Breast epithelium (tissue), 4 donors: ENCODE data around the gene HDAC10. TPM values are rescaled to one million over a fixed set of nuclear protein-coding genes. Genes with fewer than 3 reads are reported as not detected.

Source experiments
- DNase-seq, 2 donors: peaks; one replicate each; pipeline ENCODE4 v3.0.0-alpha.2; 2019; ENCODE audit warnings: low spot score in 2 of 2
- H3K27ac ChIP-seq, 2 donors: fragments of 200-600 bp; sonication (generic) in 1 of 2; one replicate each; pipeline ENCODE4 v1.5.1; 2016 to 2019; ENCODE audit warnings: mild to moderate bottlenecking in 1 of 2
- H3K27me3 ChIP-seq, 2 donors: fragments of 200-600 bp; sonication (generic) in 1 of 2; one replicate each; pipeline versions ENCODE4 v1.5.1 to v1.6.0; 2017 to 2019; ENCODE audit warnings: control low read depth in 1 of 2, mild to moderate bottlenecking in 1 of 2
- H3K36me3 ChIP-seq: fragments of 200-600 bp; one replicate; pipeline ENCODE4 v1.5.1; 2019
- H3K4me1 ChIP-seq, 2 donors: fragments of 200-600 bp; sonication (generic); one replicate each; pipeline ENCODE4 v1.5.1; 2016 to 2019; ENCODE audit warnings: control low read depth in 1 of 2
- H3K4me3 ChIP-seq, 3 donors: fragments of 200-600 bp; sonication (generic); 1 replicate in 2 of 3; 2 replicates in 1 of 3; pipeline ENCODE4 v1.5.1; 2016 to 2019; ENCODE audit warnings: mild to moderate bottlenecking in 3 of 3, moderate library complexity in 2 of 3
- H3K9me3 ChIP-seq, 2 donors: fragments of 200-600 bp; sonication (generic) in 1 of 2; one replicate each; pipeline ENCODE4 v1.5.1; 2016 to 2019; ENCODE audit warnings: control low read depth in 1 of 2
- POLR2A ChIP-seq: fragments of 450-650 bp; IDR thresholded peaks from one replicate; pipeline ENCODE4 v1.6.1; 2016; ENCODE audit warnings: antibody characterized with exemption, mild to moderate bottlenecking, moderate library complexity
- POLR2AphosphoS5 ChIP-seq, 3 donors: sonication (generic); formaldehyde crosslinking; IDR thresholded peaks; one replicate each; pipeline ENCODE4 v1.6.1; 2017; ENCODE audit warnings: antibody characterized with exemption in 3 of 3
- intact Hi-C: fragments of 100-400 bp; cut with DNase I; formaldehyde crosslinking; loops from one replicate; pipeline ENCODE4 v1.15.1; 2023; ENCODE audit warnings: low total_unique reads
- total RNA-seq, 3 donors: library from RNA; depleted of rRNA; stranded (reverse); fragments of >200 nt; gene quantifications; one replicate each; pipeline ENCODE4 v1.1.0, GENCODE V29; 2016
- TF ChIP-seq, protein P1 (sequence below), 3 donors: fragments of 450-650 bp; IDR thresholded peaks; one replicate each; pipeline ENCODE4 v1.5.1; 2016 to 2017; ENCODE audit warnings: antibody characterized with exemption in 3 of 3, mild to moderate bottlenecking in 3 of 3, moderate library complexity in 3 of 3

Gene HDAC10
- total RNA-seq, 3 donors from 2014 or later = 22.9 to 35.7 (median 29.4) TPM

GRCh38 chr22:50255099-50255498, 4.0 kb upstream of the HDAC10 start:
- intact Hi-C loops = loop anchor here (10.0 kb wide), 1 partner anchor 250 kb away; the partner anchor contains the start of genes LMF2 and NCAPH2
- no peak for TF ChIP-seq POLR2AphosphoS5 (IDR thresholded peaks at IDR 0.05)
- TF ChIP-seq, protein P1, sequence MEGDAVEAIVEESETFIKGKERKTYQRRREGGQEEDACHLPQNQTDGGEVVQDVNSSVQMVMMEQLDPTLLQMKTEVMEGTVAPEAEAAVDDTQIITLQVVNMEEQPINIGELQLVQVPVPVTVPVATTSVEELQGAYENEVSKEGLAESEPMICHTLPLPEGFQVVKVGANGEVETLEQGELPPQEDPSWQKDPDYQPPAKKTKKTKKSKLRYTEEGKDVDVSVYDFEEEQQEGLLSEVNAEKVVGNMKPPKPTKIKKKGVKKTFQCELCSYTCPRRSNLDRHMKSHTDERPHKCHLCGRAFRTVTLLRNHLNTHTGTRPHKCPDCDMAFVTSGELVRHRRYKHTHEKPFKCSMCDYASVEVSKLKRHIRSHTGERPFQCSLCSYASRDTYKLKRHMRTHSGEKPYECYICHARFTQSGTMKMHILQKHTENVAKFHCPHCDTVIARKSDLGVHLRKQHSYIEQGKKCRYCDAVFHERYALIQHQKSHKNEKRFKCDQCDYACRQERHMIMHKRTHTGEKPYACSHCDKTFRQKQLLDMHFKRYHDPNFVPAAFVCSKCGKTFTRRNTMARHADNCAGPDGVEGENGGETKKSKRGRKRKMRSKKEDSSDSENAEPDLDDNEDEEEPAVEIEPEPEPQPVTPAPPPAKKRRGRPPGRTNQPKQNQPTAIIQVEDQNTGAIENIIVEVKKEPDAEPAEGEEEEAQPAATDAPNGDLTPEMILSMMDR (IDR thresholded peaks at IDR 0.05) = no peak
- TF ChIP-seq POLR2A = no peak

GRCh38 chr22:50253941-50254340, 2.9 kb upstream of the HDAC10 start:
- Histone ChIP-seq H3K36me3 (no peaks in the 10 kb centered on the region), H3K4me1 (peaks cover 9 to 11% of the 10 kb centered on the region in 2 donors), H3K27me3 (peaks cover 0 to 6% of the 10 kb centered on the region in 2 donors), H3K4me3 (no peak overlapping the region), H3K9me3 (no peaks in the 10 kb centered on the region), H3K27ac (no peak overlapping the region)
- DNase-seq = no peak
- intact Hi-C loops = loop anchor here (10.0 kb wide), 1 partner anchor 251 kb away; the partner anchor contains the start of genes LMF2 and NCAPH2
- TF ChIP-seq POLR2AphosphoS5 (IDR thresholded peaks at IDR 0.05) = no peak
- TF ChIP-seq, protein P1 (IDR thresholded peaks at IDR 0.05) = no peak
- TF ChIP-seq POLR2A = no peak

More at GRCh38 chr22:50255099-50255498, 4.0 kb upstream of the HDAC10 start:
- H3K27ac ChIP-seq = no peak overlapping the region
- no peak for DNase-seq
- peaks cover 5 to 6% of the 10 kb centered on the region in 2 donors for H3K4me1 ChIP-seq
- H3K36me3 ChIP-seq = no peaks in the 10 kb centered on the region
- H3K9me3 ChIP-seq = no peaks in the 10 kb centered on the region
- H3K4me3 ChIP-seq = no peak overlapping the region
- peaks cover 0 to 6% of the 10 kb centered on the region in 2 donors for H3K27me3 ChIP-seq

DNA sequence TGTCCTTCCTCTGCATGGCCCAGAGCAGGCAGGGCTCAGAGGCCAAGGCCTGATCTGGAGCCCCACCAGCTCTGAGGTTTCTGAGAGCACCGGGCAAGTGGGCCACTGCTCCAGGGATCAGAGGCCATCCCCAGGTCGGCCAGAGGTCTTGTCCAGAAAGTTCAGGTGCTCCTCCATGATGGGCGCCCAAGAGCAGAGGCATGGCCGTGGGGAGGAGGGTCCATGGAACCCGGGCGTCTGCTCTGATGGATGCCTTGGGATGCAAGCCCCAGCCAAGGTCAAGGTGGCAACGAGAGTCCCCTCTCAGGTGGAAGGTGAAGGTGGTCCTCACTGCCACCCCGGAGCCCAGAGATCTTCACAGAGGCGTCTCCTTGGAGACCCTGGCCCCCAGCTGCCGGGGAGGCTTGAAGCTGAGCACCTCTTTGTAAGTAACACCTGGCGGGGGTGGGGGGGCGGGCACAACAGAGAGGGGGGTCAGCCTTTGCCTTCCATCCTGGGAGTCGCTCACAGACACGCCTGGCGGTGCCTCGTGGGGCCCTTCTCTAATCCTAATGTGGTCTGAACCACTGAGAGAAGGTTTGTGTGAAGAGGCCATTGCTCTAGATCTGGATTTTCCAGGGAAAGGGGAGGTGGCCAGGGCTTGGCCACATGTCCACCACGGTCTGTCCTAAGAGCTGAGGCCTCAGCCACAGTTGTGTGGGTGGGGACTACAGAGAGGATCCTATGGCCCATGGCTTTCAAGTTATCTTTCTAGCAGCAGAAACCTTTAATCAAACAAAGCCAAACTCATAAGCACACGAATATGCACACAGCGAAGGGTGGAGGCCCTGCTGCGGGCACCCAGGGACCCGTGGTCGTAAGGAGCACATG, 2.2 kb upstream of the HDAC10 start:
- H3K27me3 ChIP-seq = peaks cover 0 to 6% of the 10 kb centered on the region in 2 donors
- DNase-seq = no peak
- intact Hi-C loops = loop anchor here (10.0 kb wide), 1 partner anchor 252 kb away; the partner anchor contains the start of genes LMF2 and NCAPH2

GRCh38 chr22:50252082-50253045, 1.3 kb upstream of the HDAC10 start:
- H3K9me3 ChIP-seq = no peaks in the 10 kb centered on the region
- TF ChIP-seq POLR2A (no peak), POLR2AphosphoS5 (IDR thresholded peaks at IDR 0.05) (no peak)
- TF ChIP-seq, protein P1 (IDR thresholded peaks at IDR 0.05) = peak; percentile 10 to 75 (median 66)
- H3K36me3 ChIP-seq = no peaks in the 10 kb centered on the region
- DNase-seq = peak; percentile 76 to 81
- H3K4me1 ChIP-seq = peaks cover 9 to 11% of the 10 kb centered on the region in 2 donors
- peaks cover 0 to 4% of the 10 kb centered on the region in 2 donors for H3K27me3 ChIP-seq
- H3K4me3 ChIP-seq = peak overlapping the region in 2 of 3 donors; percentile 71 to 74
- peak overlapping the region in 1 of 2 donors; percentile 80 for H3K27ac ChIP-seq
- intact Hi-C loops = loop anchor here (10.0 kb wide), 1 partner anchor 252 kb away; the partner anchor contains the start of genes LMF2 and NCAPH2

More for the DNA sequence above, 2.2 kb upstream of the HDAC10 start:
- TF ChIP-seq POLR2A (no peak), POLR2AphosphoS5 (IDR thresholded peaks at IDR 0.05) (no peak)
- TF ChIP-seq, protein P1 (IDR thresholded peaks at IDR 0.05) = no peak
- Histone ChIP-seq H3K4me1 (peaks cover 9 to 11% of the 10 kb centered on the region in 2 donors), H3K27ac (no peak overlapping the region), H3K9me3 (no peaks in the 10 kb centered on the region), H3K4me3 (no peak overlapping the region), H3K36me3 (no peaks in the 10 kb centered on the region)
